ENCODE data around the gene TMF1. TPM values are rescaled to one million over a fixed set of nuclear protein-coding genes. Genes with fewer than 3 reads are reported as not detected.

TMF1 gene
- polyA plus RNA-seq, 1 of the 3 experiments (the other 2 are of a cell fraction): 3.2 TPM

- TF ChIP-seq, protein P1, sequence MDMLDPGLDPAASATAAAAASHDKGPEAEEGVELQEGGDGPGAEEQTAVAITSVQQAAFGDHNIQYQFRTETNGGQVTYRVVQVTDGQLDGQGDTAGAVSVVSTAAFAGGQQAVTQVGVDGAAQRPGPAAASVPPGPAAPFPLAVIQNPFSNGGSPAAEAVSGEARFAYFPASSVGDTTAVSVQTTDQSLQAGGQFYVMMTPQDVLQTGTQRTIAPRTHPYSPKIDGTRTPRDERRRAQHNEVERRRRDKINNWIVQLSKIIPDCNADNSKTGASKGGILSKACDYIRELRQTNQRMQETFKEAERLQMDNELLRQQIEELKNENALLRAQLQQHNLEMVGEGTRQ (IDR thresholded peaks at IDR 0.05; ENCODE audit: borderline replicate concordance, low read depth, low read length): no peak
- peak; percentile 45; the same call in 1 of the 2 replicates for TF ChIP-seq TCF12 (IDR thresholded peaks at IDR 0.05)
- TF ChIP-seq CHD2 (IDR thresholded peaks at IDR 0.05; ENCODE audit: low read length, partially characterized antibody): no peak
- no peak for TF ChIP-seq RFX5 (IDR thresholded peaks at IDR 0.05; ENCODE audit: low read length)
- TF ChIP-seq, protein P2, sequence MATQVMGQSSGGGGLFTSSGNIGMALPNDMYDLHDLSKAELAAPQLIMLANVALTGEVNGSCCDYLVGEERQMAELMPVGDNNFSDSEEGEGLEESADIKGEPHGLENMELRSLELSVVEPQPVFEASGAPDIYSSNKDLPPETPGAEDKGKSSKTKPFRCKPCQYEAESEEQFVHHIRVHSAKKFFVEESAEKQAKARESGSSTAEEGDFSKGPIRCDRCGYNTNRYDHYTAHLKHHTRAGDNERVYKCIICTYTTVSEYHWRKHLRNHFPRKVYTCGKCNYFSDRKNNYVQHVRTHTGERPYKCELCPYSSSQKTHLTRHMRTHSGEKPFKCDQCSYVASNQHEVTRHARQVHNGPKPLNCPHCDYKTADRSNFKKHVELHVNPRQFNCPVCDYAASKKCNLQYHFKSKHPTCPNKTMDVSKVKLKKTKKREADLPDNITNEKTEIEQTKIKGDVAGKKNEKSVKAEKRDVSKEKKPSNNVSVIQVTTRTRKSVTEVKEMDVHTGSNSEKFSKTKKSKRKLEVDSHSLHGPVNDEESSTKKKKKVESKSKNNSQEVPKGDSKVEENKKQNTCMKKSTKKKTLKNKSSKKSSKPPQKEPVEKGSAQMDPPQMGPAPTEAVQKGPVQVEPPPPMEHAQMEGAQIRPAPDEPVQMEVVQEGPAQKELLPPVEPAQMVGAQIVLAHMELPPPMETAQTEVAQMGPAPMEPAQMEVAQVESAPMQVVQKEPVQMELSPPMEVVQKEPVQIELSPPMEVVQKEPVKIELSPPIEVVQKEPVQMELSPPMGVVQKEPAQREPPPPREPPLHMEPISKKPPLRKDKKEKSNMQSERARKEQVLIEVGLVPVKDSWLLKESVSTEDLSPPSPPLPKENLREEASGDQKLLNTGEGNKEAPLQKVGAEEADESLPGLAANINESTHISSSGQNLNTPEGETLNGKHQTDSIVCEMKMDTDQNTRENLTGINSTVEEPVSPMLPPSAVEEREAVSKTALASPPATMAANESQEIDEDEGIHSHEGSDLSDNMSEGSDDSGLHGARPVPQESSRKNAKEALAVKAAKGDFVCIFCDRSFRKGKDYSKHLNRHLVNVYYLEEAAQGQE (IDR thresholded peaks at IDR 0.05; ENCODE audit: low read depth, low read length): no peak
- TF ChIP-seq NRF1 (IDR thresholded peaks at IDR 0.05; ENCODE audit: low read depth, low read length): no peak
- no peak for TF ChIP-seq SMC3 (IDR thresholded peaks at IDR 0.05; ENCODE audit: low read depth, low read length)
- TF ChIP-seq RCOR1 (IDR thresholded peaks at IDR 0.05; ENCODE audit: low read length): no peak
- no peak for TF ChIP-seq YY1 (IDR thresholded peaks at IDR 0.05; ENCODE audit: low read depth)
- peak; percentile 97 for TF ChIP-seq NFIC (IDR thresholded peaks at IDR 0.05; ENCODE audit: borderline replicate concordance)
Observed at GRCh38 chr3:69085833-69086722, 33.9 kb upstream of the TMF1 start (continued).

DNA sequence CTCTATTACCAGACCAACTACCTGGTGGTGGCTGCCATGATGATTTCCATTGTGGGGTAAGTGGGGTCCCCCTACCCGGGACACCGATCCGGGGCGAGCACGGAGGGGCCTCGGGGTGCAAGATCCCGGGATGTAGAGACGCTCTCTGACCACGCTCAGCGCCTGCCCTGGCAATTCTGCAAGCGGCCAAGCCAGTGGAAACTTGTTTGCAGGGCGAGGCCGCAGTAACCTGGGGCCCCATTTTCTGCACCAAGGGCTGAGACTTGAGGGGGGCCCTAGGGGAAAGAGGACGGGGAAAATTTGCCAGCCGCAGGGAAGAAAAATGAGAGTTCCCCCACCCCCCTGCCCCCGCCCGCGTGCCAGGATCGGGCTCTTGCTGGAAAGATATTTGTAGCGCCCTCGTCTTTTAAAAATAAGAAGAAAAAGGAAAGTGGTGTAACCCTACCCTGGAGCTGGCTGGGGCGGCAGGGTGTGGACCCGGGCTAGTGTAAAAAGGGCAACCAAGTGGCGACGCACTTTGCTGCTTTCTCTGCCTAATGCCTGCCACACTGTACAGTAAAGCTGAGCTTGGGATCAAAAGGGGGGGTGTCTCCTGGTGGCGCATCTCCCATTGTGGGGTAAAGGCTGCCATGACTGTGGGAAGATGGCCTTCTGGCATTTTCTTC lies 33.2 kb upstream of the TMF1 start:
- peaks cover 35 to 51% of the 10 kb centered on the region in 2 experiments for H3K4me1 ChIP-seq (ENCODE audit: control insufficient read depth in 1 of 2, insufficient read depth in 2 of 2, low read depth in 1 of 2, low read length in 1 of 2)
- no peaks in the 10 kb centered on the region for H3K9me3 ChIP-seq
- ChIA-PET POLR2A (interaction anchor here (1.4 kb wide), 1 partner anchor 33 kb away, joined by 5 read pairs; the partner anchor contains the start of gene TMF1), CTCF (interaction anchor here (1.1 to 1.6 kb wide), 2 partner anchors 13 to 36 kb away, joined by 4 to 6 read pairs; no protein-coding TSS in a partner anchor)
- no peaks in the 10 kb centered on the region for H3K27me3 ChIP-seq (ENCODE audit: insufficient read depth)
- H3F3A ChIP-seq (replicated peaks; ENCODE audit: insufficient read depth): peaks cover 47% of the 10 kb centered on the region
- H3K79me2 ChIP-seq (ENCODE audit: insufficient read depth): peaks cover 55% of the 10 kb centered on the region
- H3K9me2 ChIP-seq: no peaks in the 10 kb centered on the region
- peak overlapping the region; percentile 75 for H2AFZ ChIP-seq (ENCODE audit: low read depth)
- DNase-seq: peak; percentile 47
- H3K4me3 ChIP-seq (ENCODE audit: low read depth in 2 of 2, low read length in 1 of 2): peak overlapping the region; percentile 92 to 93
- peak overlapping the region; percentile 72 for H3K4me2 ChIP-seq
- 1% methylated on average over 26 of the region's 26 CpGs for WGBS (ENCODE audit: low lambda C conversion rate)
- H3K36me3 ChIP-seq (replicated peaks in 1 of 2; ENCODE audit: control insufficient read depth in 1 of 2, insufficient read depth in 2 of 2, low read length in 1 of 2): peaks cover 0 to 11% of the 10 kb centered on the region in 2 experiments
- peak overlapping the region; percentile 86 for H3K9ac ChIP-seq
- peaks cover 16% of the 10 kb centered on the region for H4K20me1 ChIP-seq (ENCODE audit: insufficient read depth)
- peak overlapping the region; percentile 78 to 94 for H3K27ac ChIP-seq (ENCODE audit: low read depth in 2 of 2, low read length in 1 of 2)
- TF ChIP-seq YY1 (IDR thresholded peaks at IDR 0.05; ENCODE audit: low read depth): peak; percentile 39; the same call in 1 of the 2 replicates
- TF ChIP-seq, protein P2 (IDR thresholded peaks at IDR 0.05; ENCODE audit: low read depth, low read length): no peak
- TF ChIP-seq TAF1 (IDR thresholded peaks at IDR 0.05; ENCODE audit: borderline replicate concordance, low read depth, low read length): no peak
